Nephron (organoid): ENCODE measurements around the gene ROBO1.

Experiments used
- H3K27ac Mint-ChIP-seq, 3 experiments: 2 replicates each; pipeline ENCODE4 v1.8.0; 2020; ENCODE audit warnings: mixed read lengths in 3 of 3, mild to moderate bottlenecking in 2 of 3, moderate library complexity in 1 of 3
- H3K27me3 Mint-ChIP-seq: 2 replicates; pipeline ENCODE4 v1.8.0; 2021; ENCODE audit warnings: low read depth, mild to moderate bottlenecking, moderate library complexity, mixed read lengths
- H3K36me3 Mint-ChIP-seq: 2 replicates; pipeline ENCODE4 v1.8.0; 2020; ENCODE audit warnings: low read depth, mixed read lengths
- H3K4me1 Mint-ChIP-seq: 2 replicates; pipeline ENCODE4 v1.8.0; 2020; ENCODE audit warnings: mixed read lengths
- H3K4me3 Mint-ChIP-seq, 3 experiments: 2 replicates each; pipeline ENCODE4 v1.8.0; 2020; ENCODE audit warnings: mild to moderate bottlenecking in 3 of 3, mixed read lengths in 3 of 3, moderate library complexity in 2 of 3
- H3K9me3 Mint-ChIP-seq: 2 replicates; pipeline ENCODE4 v1.8.0; 2020; ENCODE audit warnings: mixed read lengths
- TF ChIP-seq, protein P1 (sequence below), 3 experiments: fragments of 200-600 bp; sonication (generic); IDR thresholded peaks; one replicate each; pipeline ENCODE4 v1.5.0; 2021; ENCODE audit warnings: antibody characterized with exemption in 3 of 3; ENCODE audit not compliant: unreplicated experiment in 3 of 3

The ROBO1 gene

DNA sequence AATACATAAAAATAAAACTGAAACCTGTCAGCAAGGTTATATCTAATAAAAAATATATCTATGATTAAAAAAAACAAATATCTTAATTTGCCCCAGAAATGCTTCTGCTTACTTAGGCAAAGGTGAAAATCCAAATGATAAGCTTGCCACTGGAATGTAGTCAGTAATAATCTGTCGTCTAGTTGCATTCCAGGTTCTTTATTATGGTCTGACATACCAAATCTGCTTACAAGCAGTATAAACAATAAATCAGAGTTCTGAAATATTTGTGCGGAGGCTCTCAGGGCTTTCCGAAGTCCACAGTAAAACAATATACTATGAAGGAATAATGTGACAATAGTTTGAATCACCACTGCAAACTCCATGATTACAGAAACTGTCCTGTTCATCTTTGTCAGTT lies 1133.5 kb downstream of the ROBO1 start:
- Mint-ChIP-seq H3K9me3 (no peaks in the 10 kb centered on the region), H3K4me1 (peaks cover 16% of the 10 kb centered on the region), H3K27me3 (no peaks in the 10 kb centered on the region), H3K27ac (peak overlapping the region in 2 of 3 experiments; percentile 43 to 67), H3K36me3 (peaks cover 46% of the 10 kb centered on the region), H3K4me3 (no peak overlapping the region)
- TF ChIP-seq, protein P1, sequence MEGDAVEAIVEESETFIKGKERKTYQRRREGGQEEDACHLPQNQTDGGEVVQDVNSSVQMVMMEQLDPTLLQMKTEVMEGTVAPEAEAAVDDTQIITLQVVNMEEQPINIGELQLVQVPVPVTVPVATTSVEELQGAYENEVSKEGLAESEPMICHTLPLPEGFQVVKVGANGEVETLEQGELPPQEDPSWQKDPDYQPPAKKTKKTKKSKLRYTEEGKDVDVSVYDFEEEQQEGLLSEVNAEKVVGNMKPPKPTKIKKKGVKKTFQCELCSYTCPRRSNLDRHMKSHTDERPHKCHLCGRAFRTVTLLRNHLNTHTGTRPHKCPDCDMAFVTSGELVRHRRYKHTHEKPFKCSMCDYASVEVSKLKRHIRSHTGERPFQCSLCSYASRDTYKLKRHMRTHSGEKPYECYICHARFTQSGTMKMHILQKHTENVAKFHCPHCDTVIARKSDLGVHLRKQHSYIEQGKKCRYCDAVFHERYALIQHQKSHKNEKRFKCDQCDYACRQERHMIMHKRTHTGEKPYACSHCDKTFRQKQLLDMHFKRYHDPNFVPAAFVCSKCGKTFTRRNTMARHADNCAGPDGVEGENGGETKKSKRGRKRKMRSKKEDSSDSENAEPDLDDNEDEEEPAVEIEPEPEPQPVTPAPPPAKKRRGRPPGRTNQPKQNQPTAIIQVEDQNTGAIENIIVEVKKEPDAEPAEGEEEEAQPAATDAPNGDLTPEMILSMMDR (IDR thresholded peaks at IDR 0.05; ENCODE audit: unreplicated experiment in 3 of 3): no peak

DNA sequence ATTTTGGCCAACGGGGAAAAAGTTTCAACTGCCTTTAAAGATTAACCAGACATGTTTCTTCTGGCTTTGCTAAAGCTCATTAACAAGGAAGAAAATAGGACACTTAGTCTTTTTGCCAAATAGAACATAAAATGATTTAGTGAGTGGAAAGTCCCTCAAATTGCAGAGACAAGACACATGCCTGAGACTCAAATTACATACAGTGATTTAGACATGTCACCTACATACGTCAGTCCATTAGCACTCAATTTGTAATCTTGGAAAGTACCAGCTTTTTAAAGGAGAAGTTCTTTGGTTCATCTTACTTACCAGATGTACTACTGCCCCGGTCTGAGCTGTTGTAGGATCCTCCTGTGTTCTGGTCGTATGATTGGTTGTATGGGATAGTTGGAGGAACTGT lies 1134.2 kb downstream of the ROBO1 start:
- H3K36me3 Mint-ChIP-seq: peaks cover 53% of the 10 kb centered on the region
- H3K4me3 Mint-ChIP-seq: no peak overlapping the region
- no peaks in the 10 kb centered on the region for H3K27me3 Mint-ChIP-seq
- peaks cover 16% of the 10 kb centered on the region for H3K4me1 Mint-ChIP-seq
- TF ChIP-seq, protein P1 (IDR thresholded peaks at IDR 0.05; ENCODE audit: unreplicated experiment in 3 of 3): no peak
- no peaks in the 10 kb centered on the region for H3K9me3 Mint-ChIP-seq
- peak overlapping the region; percentile 57 to 85 (median 83) for H3K27ac Mint-ChIP-seq

DNA sequence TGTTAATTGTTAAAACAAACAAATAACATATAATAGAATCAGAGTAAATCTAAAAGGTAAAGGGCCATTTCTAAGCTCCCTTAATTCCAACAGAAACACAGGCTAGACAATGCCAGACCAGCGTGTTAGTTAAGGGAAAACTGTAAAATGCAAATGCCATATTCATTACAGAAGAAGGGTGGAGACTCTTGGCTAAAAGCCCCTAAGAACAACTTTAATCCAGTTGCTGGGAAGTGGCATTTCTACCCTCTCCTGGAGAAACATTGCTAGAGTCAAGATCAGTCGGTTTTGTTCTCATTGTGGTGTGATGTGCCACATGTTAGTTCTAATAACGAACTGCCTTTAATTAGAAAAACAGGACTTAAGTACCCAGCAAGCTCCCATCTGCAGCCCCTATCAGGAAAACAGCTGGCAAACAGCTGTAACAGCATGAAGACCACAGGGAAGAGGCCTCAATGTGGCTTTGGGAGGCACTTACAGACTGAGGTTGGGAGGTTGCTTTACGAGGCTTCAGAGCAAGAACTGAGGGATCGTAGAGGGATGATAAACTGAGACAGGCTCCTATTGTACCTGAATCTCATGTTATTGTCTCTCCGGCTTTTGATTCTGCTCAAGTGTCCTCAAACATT lies 1134.8 kb downstream of the ROBO1 start:
- Mint-ChIP-seq H3K36me3 (peaks cover 58% of the 10 kb centered on the region), H3K4me3 (no peak overlapping the region), H3K9me3 (no peaks in the 10 kb centered on the region), H3K27ac (peak overlapping the region; percentile 57 to 85 (median 83)), H3K4me1 (peaks cover 16% of the 10 kb centered on the region), H3K27me3 (no peaks in the 10 kb centered on the region)
- TF ChIP-seq, protein P1 (IDR thresholded peaks at IDR 0.05; ENCODE audit: unreplicated experiment in 3 of 3): no peak

DNA sequence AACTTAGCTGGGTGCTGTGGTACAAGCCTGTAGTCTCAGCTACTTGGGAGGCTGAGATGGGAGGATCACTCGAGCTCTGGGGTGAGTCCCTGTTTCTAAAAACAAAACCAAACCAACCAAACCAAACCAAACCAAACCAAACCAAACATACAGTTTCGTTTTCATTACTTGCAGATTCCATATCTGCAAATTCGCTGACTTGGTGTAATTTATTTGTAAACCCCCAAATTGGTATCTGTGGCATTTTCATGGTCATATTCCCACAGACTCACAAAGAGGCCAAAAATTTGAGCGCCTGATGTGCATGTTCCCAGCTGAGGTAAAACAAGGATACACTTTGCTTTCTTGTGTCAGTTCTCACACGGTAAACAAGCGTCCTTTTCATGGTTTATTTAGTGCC lies 1138.3 kb downstream of the ROBO1 start:
- Mint-ChIP-seq H3K4me1 (peaks cover 12% of the 10 kb centered on the region), H3K27ac (no peak overlapping the region)
- TF ChIP-seq, protein P1 (IDR thresholded peaks at IDR 0.05; ENCODE audit: unreplicated experiment in 3 of 3): no peak

DNA sequence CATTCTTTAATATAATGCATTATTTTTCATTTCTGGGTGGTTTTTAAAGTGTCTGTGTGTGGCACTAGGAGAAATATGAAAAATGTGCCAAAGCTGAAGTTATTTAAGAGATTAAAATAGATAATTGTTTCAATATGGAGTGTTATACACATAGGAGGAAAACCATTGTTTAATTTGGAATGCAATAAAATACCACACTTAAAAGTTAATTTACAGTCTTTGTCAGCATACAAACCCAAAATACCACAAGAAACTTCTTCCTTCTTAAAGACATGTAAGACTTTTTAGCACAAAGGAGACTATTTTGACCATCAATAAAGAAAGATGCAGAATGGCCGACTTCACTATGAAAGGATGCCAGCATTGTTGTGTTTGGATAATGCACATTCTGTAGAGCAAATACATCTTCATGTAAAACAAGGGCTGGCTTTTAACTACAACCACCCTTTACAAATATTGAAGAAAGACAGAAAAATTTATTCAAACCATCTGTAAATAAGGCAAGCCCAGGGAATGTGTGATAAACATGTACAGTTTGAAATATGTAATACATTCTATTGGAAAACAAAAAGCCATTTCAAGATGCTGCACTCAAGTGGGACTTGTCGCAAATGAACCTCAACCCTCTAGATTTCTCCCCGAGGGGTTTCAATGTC lies 1146.6 kb downstream of the ROBO1 start:
- Mint-ChIP-seq H3K4me1 (no peaks in the 10 kb centered on the region), H3K4me3 (no peak overlapping the region), H3K27ac (no peak overlapping the region), H3K9me3 (no peaks in the 10 kb centered on the region), H3K27me3 (no peaks in the 10 kb centered on the region), H3K36me3 (peaks cover 27% of the 10 kb centered on the region)
- TF ChIP-seq, protein P1 (IDR thresholded peaks at IDR 0.05; ENCODE audit: unreplicated experiment in 3 of 3): no peak

More for the DNA sequence above, 1138.3 kb downstream of the ROBO1 start:
- Mint-ChIP-seq H3K4me3 (no peak overlapping the region), H3K27me3 (no peaks in the 10 kb centered on the region), H3K9me3 (no peaks in the 10 kb centered on the region), H3K36me3 (peaks cover 58% of the 10 kb centered on the region)

DNA sequence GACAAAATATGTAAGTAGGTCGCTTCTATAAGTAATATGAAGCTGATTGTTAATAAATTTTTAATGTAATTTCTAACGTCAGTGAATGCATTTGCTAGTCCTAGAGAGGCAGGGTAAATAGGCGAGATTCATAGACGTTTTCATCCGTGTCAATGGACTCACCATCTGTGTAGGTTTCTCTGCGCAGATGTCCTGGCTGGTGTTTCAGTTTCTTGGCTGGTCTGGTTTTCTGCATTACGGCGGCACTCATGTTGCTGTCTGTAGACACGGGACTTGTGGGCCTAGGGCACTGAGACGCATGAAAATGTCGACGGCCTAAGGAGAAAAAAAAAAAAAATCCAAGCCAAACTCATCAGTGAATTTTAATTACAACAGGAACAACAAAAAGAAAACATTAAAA lies 1153.3 kb downstream of the ROBO1 start:
- no peak overlapping the region for H3K27ac Mint-ChIP-seq
- H3K36me3 Mint-ChIP-seq: peaks cover 49% of the 10 kb centered on the region
- TF ChIP-seq, protein P1 (IDR thresholded peaks at IDR 0.05; ENCODE audit: unreplicated experiment in 3 of 3): no peak
- no peaks in the 10 kb centered on the region for H3K27me3 Mint-ChIP-seq
- H3K4me3 Mint-ChIP-seq: no peak overlapping the region
- H3K4me1 Mint-ChIP-seq: no peaks in the 10 kb centered on the region
- no peaks in the 10 kb centered on the region for H3K9me3 Mint-ChIP-seq
